GM12892 (cell line): ENCODE data around the gene LTC4S.

Source experiments
- POLR2A ChIP-seq: IDR thresholded peaks from 2 replicates; pipeline ENCODE4 v1.6.1; 2011; ENCODE audit warnings: low read depth, low read length, control low read depth
- POLR2AphosphoS5 ChIP-seq: IDR thresholded peaks from 2 replicates; pipeline ENCODE4 v1.6.1; 2011; ENCODE audit warnings: low read depth, low read length, control low read depth
- TAF1 ChIP-seq: IDR thresholded peaks from 2 replicates; pipeline ENCODE4 v1.6.1; 2011; ENCODE audit warnings: low read depth, mild to moderate bottlenecking, control low read depth, low read length, borderline replicate concordance

- TF ChIP-seq POLR2A (no peak), TAF1 (no peak), POLR2AphosphoS5 (no peak)
These were observed 6.9 kb upstream of the LTC4S start for GRCh38 chr5:179786861-179787260.
